Measurements from ENCODE around the gene RAD21L1.

Gene RAD21L1

GRCh38 chr20:1191299-1191698, 34.5 kb upstream of the RAD21L1 start:
- no peak for DNase-seq (ENCODE audit: low read depth)
- no peak overlapping the region for H3K4me3 ChIP-seq (ENCODE audit: low read depth, low read length)
- no peak for TF ChIP-seq CTCF (IDR thresholded peaks at IDR 0.05; ENCODE audit: low read depth, low read length)
- TF ChIP-seq MYC (IDR thresholded peaks at IDR 0.05; ENCODE audit: low read depth, low read length), result no peak
- TF ChIP-seq MAX (IDR thresholded peaks at IDR 0.05; ENCODE audit: low read depth, low read length), result no peak
- no peak for TF ChIP-seq POLR2A (IDR thresholded peaks at IDR 0.05; ENCODE audit: extremely low read depth, insufficient read length)

GRCh38 chr20:1195226-1195625, 30.6 kb upstream of the RAD21L1 start:
- no peak overlapping the region for H3K4me3 ChIP-seq (ENCODE audit: low read depth, low read length)
- no peak for TF ChIP-seq MYC (IDR thresholded peaks at IDR 0.05; ENCODE audit: low read depth, low read length)
- DNase-seq (ENCODE audit: low read depth), result no peak

- DNase-seq (ENCODE audit: low read depth), result peak; percentile 38
- H3K4me3 ChIP-seq (ENCODE audit: low read depth, low read length), result no peak overlapping the region
- no peak for TF ChIP-seq POLR2A (IDR thresholded peaks at IDR 0.05; ENCODE audit: extremely low read depth, insufficient read length)
Measured at GRCh38 chr20:1196634-1197033, 29.2 kb upstream of the RAD21L1 start.

- no peak for TF ChIP-seq MYC (IDR thresholded peaks at IDR 0.05; ENCODE audit: low read depth, low read length)
- no peak for TF ChIP-seq CTCF (IDR thresholded peaks at IDR 0.05; ENCODE audit: low read depth, low read length)
- TF ChIP-seq MAX (IDR thresholded peaks at IDR 0.05; ENCODE audit: low read depth, low read length), result no peak
- TF ChIP-seq POLR2A (IDR thresholded peaks at IDR 0.05; ENCODE audit: extremely low read depth, insufficient read length), result no peak
- no peak for DNase-seq (ENCODE audit: low read depth)
- H3K4me3 ChIP-seq (ENCODE audit: low read depth, low read length), result no peak overlapping the region
Measured at GRCh38 chr20:1197801-1198200, 28.0 kb upstream of the RAD21L1 start.

GRCh38 chr20:1198751-1199150, 27.1 kb upstream of the RAD21L1 start:
- no peak for DNase-seq (ENCODE audit: low read depth)
- no peak overlapping the region for H3K4me3 ChIP-seq (ENCODE audit: low read depth, low read length)
- no peak for TF ChIP-seq MYC (IDR thresholded peaks at IDR 0.05; ENCODE audit: low read depth, low read length)
- TF ChIP-seq MAX (IDR thresholded peaks at IDR 0.05; ENCODE audit: low read depth, low read length), result no peak
- no peak for TF ChIP-seq CTCF (IDR thresholded peaks at IDR 0.05; ENCODE audit: low read depth, low read length)
- no peak for TF ChIP-seq POLR2A (IDR thresholded peaks at IDR 0.05; ENCODE audit: extremely low read depth, insufficient read length)

GRCh38 chr20:1199212-1199873, 26.5 kb upstream of the RAD21L1 start:
- TF ChIP-seq CTCF (IDR thresholded peaks at IDR 0.05; ENCODE audit: low read depth, low read length), result no peak
- H3K4me3 ChIP-seq (ENCODE audit: low read depth, low read length), result no peak overlapping the region
- DNase-seq (ENCODE audit: low read depth), result no peak

- DNase-seq (ENCODE audit: low read depth), result no peak
- TF ChIP-seq MAX (IDR thresholded peaks at IDR 0.05; ENCODE audit: low read depth, low read length) (no peak), MYC (IDR thresholded peaks at IDR 0.05; ENCODE audit: low read depth, low read length) (no peak), CTCF (IDR thresholded peaks at IDR 0.05; ENCODE audit: low read depth, low read length) (no peak), POLR2A (IDR thresholded peaks at IDR 0.05; ENCODE audit: extremely low read depth, insufficient read length) (no peak)
- no peak overlapping the region for H3K4me3 ChIP-seq (ENCODE audit: low read depth, low read length)
Measured at GRCh38 chr20:1199964-1200363, 25.9 kb upstream of the RAD21L1 start.
